MCF 10A (cell line): ENCODE results near the gene AIMP2. TPM values are rescaled to one million over a fixed set of nuclear protein-coding genes. Genes with fewer than 3 reads are reported as not detected.
"Not testable (repeated sequence)": the region's sequence is repeated elsewhere in the genome, so short reads cannot be mapped to it uniquely, and the experiment has no call there.

Source experiments
- Bru-seq: library from RNA; stranded (reverse); fragments of 400-500 nt; gene quantifications from one replicate; lab custom pipeline; 2021; lab: Mats Ljungman, UMichigan
- BruChase-seq, 2 experiments: library from RNA; stranded (reverse); fragments of 400-500 nt; gene quantifications; one replicate each; lab custom pipeline; 2021; lab: Mats Ljungman, UMichigan
- BruUV-seq: library from RNA; stranded (reverse); fragments of 400-500 nt; replicated peaks from 2 replicates; lab custom pipeline; 2021; lab: Mats Ljungman, UMichigan
- CTCF ChIA-PET: fragments of 300-600 bp; sonication (Branson Sonifier 250); formaldehyde crosslinking; extraction: SDS; loops from one replicate; lab custom pipeline; 2021; ENCODE audit warnings: antibody characterized with exemption, inconsistent platforms; lab: Yijun Ruan, JAX
- POLR2A ChIA-PET: fragments of 300-600, 350-650 bp; sonication (Branson Sonifier 250); formaldehyde crosslinking; extraction: SDS; loops from one replicate; lab custom pipeline; 2020; ENCODE audit warnings: antibody characterized with exemption, inconsistent platforms; lab: Yijun Ruan, JAX
- DNase-seq: peaks from one replicate; pipeline ENCODE4 v3.0.0-alpha.2; 2018; ENCODE audit not compliant: unreplicated experiment
- H3K27ac Mint-ChIP-seq: one replicate; pipeline ENCODE4 v1.8.0; 2022; ENCODE audit warnings: mild to moderate bottlenecking, low read depth, mixed read lengths; ENCODE audit not compliant: unreplicated experiment
- H3K27me3 Mint-ChIP-seq: one replicate; pipeline ENCODE4 v1.8.0; 2022; ENCODE audit warnings: mixed read lengths; ENCODE audit not compliant: insufficient read depth, unreplicated experiment
- H3K36me3 Mint-ChIP-seq: one replicate; pipeline ENCODE4 v1.8.0; 2022; ENCODE audit warnings: mild to moderate bottlenecking, moderate library complexity, mixed read lengths; ENCODE audit not compliant: insufficient read depth, unreplicated experiment
- H3K4me1 Mint-ChIP-seq: one replicate; pipeline ENCODE4 v1.8.0; 2022; ENCODE audit warnings: mixed read lengths; ENCODE audit not compliant: insufficient read depth, unreplicated experiment
- H3K4me3 Mint-ChIP-seq: one replicate; pipeline ENCODE4 v1.8.0; 2022; ENCODE audit warnings: mild to moderate bottlenecking, moderate library complexity, mixed read lengths; ENCODE audit not compliant: unreplicated experiment
- H3K9me3 Mint-ChIP-seq: one replicate; pipeline ENCODE4 v1.8.0; 2022; ENCODE audit warnings: mixed read lengths; ENCODE audit not compliant: unreplicated experiment
- intact Hi-C: fragments of 100-400 bp; cut with micrococcal nuclease; formaldehyde crosslinking; loops from 2 replicates; pipeline ENCODE4 v1.14.1; 2022
- long read RNA-seq: library from polyadenylated mRNA; stranded (forward); transcript quantifications from one replicate; pipeline ENCODE4 v2.0.0, GENCODE V29; 2022
- total RNA-seq: library from RNA; stranded (reverse); gene quantifications from 2 replicates; pipeline ENCODE4 v1.2.3, GENCODE V29; 2022
- TF ChIP-seq, protein P1 (sequence below): fragments of 200-600 bp; IDR thresholded peaks from one replicate; pipeline ENCODE4 v1.8.0; 2022; ENCODE audit warnings: antibody characterized with exemption, mild to moderate bottlenecking; ENCODE audit not compliant: unreplicated experiment

The AIMP2 gene
- 72.6 and 113 TPM in 2 replicates for total RNA-seq
- percentile 86 among the genes with signal in this experiment for Bru-seq, nascent RNA
- percentile 81 among the genes with signal in this experiment for BruChase-seq, experiment 1, labeled RNA remaining after a 6-hour chase
- BruChase-seq, experiment 2, labeled RNA remaining after a 2-hour chase, result percentile 77 among the genes with signal in this experiment
- long read RNA-seq, transcript AIMP2-202 (3 exons, 860 nt), result minor isoform, 12 of 260 reads
- long read RNA-seq, transcript AIMP2-201 (4 exons, 1,225 nt), result major isoform, 215 of 260 reads
- long read RNA-seq, partial matches to known transcripts, result 0 of 260 reads
- long read RNA-seq, other reads (novel, unspliced or antisense), result 32 of 260 reads

- TSS peak; percentile 63 for BruUV-seq
- intact Hi-C loops, result no loop called here
- no peaks in the 10 kb centered on the region for H3K9me3 Mint-ChIP-seq
- ChIA-PET CTCF (interaction anchor here (0.6 to 2.5 kb wide), 4 partner anchors 8 to 98 kb away, joined by 3 to 9 read pairs (median 4); no protein-coding TSS in a partner anchor), POLR2A (interaction anchor here (0.6 to 4.7 kb wide), 12 partner anchors 11 to 439 kb away, joined by 3 to 38 read pairs (median 4); partner anchors contain the start of gene DAGLB)
- H3K36me3 Mint-ChIP-seq, result peaks cover 31% of the 10 kb centered on the region
- peak; percentile 99 for DNase-seq
- peaks cover 33% of the 10 kb centered on the region for H3K4me1 Mint-ChIP-seq
- H3K27ac Mint-ChIP-seq, result peak within 1 kb of the TSS; percentile 88
- H3K4me3 Mint-ChIP-seq, result peak within 1 kb of the TSS; percentile 83
- TF ChIP-seq, protein P1, sequence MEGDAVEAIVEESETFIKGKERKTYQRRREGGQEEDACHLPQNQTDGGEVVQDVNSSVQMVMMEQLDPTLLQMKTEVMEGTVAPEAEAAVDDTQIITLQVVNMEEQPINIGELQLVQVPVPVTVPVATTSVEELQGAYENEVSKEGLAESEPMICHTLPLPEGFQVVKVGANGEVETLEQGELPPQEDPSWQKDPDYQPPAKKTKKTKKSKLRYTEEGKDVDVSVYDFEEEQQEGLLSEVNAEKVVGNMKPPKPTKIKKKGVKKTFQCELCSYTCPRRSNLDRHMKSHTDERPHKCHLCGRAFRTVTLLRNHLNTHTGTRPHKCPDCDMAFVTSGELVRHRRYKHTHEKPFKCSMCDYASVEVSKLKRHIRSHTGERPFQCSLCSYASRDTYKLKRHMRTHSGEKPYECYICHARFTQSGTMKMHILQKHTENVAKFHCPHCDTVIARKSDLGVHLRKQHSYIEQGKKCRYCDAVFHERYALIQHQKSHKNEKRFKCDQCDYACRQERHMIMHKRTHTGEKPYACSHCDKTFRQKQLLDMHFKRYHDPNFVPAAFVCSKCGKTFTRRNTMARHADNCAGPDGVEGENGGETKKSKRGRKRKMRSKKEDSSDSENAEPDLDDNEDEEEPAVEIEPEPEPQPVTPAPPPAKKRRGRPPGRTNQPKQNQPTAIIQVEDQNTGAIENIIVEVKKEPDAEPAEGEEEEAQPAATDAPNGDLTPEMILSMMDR, result no peak
- H3K27me3 Mint-ChIP-seq, result no peaks in the 10 kb centered on the region
Measured at GRCh38 chr7:6008668-6009611, at the start of gene AIMP2, which contains the start of gene PMS2. TSS of gene AIMP2 (plus strand) at chr7:6009272. CDS start at chr7:6009364, 92 bp downstream. TSS of gene PMS2 (minus strand) at chr7:6009049. CDS start at chr7:6009019, 30 bp downstream.

- intact Hi-C loops, H3K4me3 Mint-ChIP-seq, H3K36me3 Mint-ChIP-seq, CTCF ChIA-PET, BruUV-seq, H3K9me3 Mint-ChIP-seq, DNase-seq, H3K27ac Mint-ChIP-seq, H3K27me3 Mint-ChIP-seq, H3K4me1 Mint-ChIP-seq, POLR2A ChIA-PET: not testable (repeated sequence)
Measured at GRCh38 chr7:5963205-5963604, 45.9 kb upstream of the AIMP2 start.

- H3K4me1 Mint-ChIP-seq, H3K9me3 Mint-ChIP-seq, H3K36me3 Mint-ChIP-seq, intact Hi-C loops, CTCF ChIA-PET, POLR2A ChIA-PET, BruUV-seq, H3K27ac Mint-ChIP-seq, H3K4me3 Mint-ChIP-seq, DNase-seq, H3K27me3 Mint-ChIP-seq: not testable (repeated sequence)
Measured at GRCh38 chr7:5963810-5964209, 45.3 kb upstream of the AIMP2 start.

GRCh38 chr7:5970347-5970911, 38.6 kb upstream of the AIMP2 start, which contains the start of gene RSPH10B:
TSS of gene RSPH10B (minus strand) at chr7:5970689. CDS start at chr7:5967116, 3,573 bp downstream.
- intact Hi-C loops, H3K36me3 Mint-ChIP-seq, CTCF ChIA-PET, DNase-seq, H3K4me1 Mint-ChIP-seq, BruUV-seq, H3K27ac Mint-ChIP-seq, POLR2A ChIA-PET, H3K27me3 Mint-ChIP-seq, H3K4me3 Mint-ChIP-seq, H3K9me3 Mint-ChIP-seq: not testable (repeated sequence)

DNA sequence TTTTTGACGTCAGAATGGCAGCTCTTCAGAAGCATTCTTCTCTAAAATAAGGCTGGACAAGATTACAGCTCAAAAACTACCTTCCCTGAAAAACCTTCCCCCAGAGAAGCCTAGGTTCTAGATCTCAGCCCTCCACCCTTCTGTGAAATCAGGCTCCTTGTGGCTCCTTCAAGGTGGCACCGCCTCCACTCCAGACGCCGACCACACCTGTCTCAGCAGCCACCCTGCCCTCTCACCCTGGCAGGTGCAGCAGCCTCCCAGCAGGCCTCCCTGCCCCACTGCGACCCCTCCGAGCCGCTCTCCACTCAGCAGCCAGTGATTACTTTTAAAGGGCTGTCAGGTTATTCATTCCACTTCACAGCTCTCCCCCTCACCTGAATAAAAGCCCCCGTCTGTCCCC, 35.5 kb upstream of the AIMP2 start:
- H3K4me3 Mint-ChIP-seq, DNase-seq, intact Hi-C loops, H3K4me1 Mint-ChIP-seq, BruUV-seq, H3K27ac Mint-ChIP-seq, H3K27me3 Mint-ChIP-seq, H3K9me3 Mint-ChIP-seq, CTCF ChIA-PET, POLR2A ChIA-PET: not testable (repeated sequence)
- H3K36me3 Mint-ChIP-seq, result peaks cover 19% of the 10 kb centered on the region

GRCh38 chr7:5979680-5980314, 29.3 kb upstream of the AIMP2 start:
- CTCF ChIA-PET, BruUV-seq, intact Hi-C loops, H3K4me1 Mint-ChIP-seq, POLR2A ChIA-PET, DNase-seq, H3K27me3 Mint-ChIP-seq, H3K9me3 Mint-ChIP-seq, H3K27ac Mint-ChIP-seq, H3K4me3 Mint-ChIP-seq: not testable (repeated sequence)
- H3K36me3 Mint-ChIP-seq, result peaks cover 54% of the 10 kb centered on the region

DNA sequence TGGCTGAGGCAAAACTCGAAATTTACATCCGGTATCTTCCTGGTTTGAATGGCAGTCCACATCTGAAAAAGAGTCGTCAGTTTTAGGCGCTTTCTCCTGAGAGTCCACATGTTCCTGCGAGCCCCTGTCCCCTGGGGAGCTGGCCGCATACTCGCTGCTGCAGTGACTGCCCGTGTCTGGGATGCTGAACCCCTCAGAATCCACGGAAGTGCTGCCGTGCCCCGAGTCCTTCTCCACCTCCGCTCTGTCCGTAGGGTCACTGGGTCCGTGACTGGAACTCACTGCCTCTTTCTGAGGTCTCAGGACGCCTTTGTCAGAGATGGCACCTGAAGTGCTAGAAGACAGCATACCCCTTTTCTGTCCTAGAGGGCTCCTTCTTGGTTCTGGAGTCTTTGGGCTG, 22.0 kb upstream of the AIMP2 start:
- POLR2A ChIA-PET, intact Hi-C loops: not testable (repeated sequence)

More for the DNA sequence above, 22.0 kb upstream of the AIMP2 start:
- DNase-seq, H3K27me3 Mint-ChIP-seq, CTCF ChIA-PET, H3K4me3 Mint-ChIP-seq, H3K4me1 Mint-ChIP-seq, H3K9me3 Mint-ChIP-seq, H3K27ac Mint-ChIP-seq, BruUV-seq: not testable (repeated sequence)
- peaks cover 70% of the 10 kb centered on the region for H3K36me3 Mint-ChIP-seq
